ENCODE data around the gene IGF2R.

Gene IGF2R

DNA sequence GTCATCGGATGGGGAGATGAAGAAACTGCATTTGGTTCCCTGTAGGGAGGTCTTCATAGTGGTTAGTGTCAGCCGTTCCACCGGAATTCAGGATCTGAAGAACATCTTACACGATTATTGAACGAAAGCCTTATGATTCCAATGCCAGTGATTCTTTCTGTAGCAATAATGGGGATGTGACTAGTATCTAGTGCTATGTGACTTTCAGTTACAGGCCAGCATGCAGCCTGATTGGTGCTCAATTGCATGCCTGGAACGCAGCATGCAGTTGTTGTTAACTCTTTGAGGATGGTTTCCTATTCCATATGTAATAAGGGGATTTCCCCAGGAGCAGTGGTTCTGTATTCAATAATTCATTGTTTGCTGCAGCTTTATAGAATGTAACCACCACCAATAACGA lies 81.1 kb downstream of the IGF2R start:
- no peak for DNase-seq

DNA sequence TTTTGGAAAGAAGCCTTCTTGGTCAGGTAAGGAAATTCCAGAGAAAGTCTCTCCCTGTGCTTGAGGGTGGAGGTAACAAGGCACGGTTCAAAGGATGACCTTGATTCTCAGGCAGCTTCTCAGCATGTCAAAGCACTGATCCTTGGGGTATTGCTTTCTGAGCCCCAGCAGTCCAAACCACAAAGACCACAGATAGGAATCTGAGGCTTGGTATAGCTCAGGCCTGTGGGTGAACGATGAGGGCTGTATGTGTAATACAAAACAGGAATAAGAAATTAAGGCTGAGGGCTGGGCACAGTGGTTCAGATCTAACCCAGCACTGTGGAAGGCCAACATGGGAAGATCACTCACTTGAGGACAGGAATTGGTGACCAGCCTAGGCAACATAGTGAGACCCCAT lies 82.5 kb downstream of the IGF2R start:
- DNase-seq: no peak

DNA sequence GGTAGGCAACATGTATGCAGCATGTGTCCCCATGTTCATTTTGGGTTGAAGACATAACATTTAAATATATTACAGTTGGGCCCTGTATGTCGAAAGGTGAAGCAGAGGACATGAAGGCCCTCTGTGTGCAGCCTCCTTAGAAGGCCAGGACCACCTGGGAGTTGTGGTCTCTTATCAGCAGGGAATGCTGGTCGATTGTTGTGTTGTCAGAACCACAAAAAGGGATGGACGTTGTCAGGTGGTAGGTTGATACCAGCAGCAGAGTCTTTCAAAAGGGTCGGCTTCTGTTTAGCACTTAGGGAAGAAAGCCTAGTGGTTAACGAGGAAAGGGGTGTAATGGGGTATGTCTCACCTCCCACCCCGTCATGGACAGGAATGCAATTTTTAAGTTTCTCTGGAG lies 85.4 kb downstream of the IGF2R start:
- DNase-seq: no peak

DNA sequence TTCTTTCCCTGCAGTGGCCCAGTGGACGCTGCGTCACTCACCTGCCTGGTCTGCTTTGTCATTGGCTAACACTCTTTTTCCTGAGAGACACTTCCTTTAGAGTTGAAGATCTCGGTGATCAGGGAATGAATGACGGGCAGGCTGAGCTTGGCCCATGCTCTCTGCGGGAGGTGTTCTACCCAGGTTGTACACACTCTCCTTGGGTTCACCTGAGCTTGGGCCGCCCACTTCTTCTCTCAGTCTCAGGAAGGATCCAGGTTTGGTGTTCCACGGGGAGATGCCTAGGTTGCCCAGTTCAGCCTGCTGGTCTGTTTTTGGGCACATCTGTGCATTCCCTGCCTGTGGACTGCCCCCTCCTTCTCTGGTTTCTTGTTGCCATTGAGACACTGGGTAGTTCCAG lies 86.0 kb downstream of the IGF2R start:
- DNase-seq: no peak

DNA sequence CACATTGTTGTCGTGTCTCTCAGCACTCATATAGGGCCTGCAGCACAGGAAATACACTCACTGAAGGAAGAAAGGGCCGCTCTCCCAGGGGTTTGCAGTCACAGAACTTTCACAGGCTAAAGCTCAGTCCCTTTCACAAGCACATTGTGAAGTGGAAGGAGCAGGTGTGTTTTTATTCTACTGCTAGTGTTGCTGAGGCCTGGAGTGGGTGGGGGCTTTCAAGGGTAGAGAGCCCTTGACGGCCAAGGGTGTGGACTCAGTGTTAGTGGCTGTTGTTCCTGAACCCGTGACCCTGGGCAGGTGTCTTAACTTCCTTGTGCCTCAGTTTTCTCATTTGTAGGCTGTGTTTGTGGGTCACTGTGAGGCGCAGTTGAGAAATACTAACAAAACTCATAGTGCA lies 86.5 kb downstream of the IGF2R start:
- DNase-seq: no peak

DNA sequence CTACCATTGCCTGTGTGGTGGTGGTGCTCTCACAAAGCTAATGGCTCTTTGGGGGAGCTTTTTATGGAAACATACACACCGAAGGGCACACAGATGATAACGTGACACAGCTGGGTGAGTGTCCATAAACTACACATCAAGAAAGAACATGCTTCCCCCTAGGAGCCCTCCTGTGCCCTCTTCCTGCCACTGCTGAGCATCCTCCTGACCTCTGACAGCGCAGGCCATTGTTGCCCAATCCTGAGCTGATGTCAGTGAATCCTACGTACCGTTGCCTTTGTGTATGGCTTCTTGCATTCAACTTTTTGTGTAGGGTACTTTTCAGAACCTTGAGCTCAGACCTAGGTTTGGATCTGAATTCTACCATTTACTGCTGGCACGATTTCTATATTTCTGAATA lies 86.9 kb downstream of the IGF2R start:
- no peak for DNase-seq

DNA sequence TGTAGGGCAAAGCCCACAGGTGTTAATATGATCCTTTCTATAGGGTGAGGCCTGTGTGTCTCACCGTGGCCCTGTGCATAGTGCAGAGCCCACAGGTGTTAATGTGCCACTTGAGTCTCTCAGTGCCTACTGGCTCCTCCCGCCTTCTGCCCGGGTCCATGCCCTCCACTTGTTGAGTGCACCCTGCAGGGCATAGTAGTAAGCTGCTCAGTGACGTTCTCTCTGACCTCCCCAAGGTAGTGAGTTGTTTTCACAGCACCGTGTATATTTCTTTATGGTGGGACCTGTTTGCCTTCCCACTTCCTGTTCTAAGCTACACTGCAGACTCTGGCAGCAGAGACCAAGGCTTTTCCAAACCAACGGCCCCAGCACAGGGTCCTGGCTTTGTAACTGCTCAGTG lies 88.2 kb downstream of the IGF2R start:
- no peak for DNase-seq

DNA sequence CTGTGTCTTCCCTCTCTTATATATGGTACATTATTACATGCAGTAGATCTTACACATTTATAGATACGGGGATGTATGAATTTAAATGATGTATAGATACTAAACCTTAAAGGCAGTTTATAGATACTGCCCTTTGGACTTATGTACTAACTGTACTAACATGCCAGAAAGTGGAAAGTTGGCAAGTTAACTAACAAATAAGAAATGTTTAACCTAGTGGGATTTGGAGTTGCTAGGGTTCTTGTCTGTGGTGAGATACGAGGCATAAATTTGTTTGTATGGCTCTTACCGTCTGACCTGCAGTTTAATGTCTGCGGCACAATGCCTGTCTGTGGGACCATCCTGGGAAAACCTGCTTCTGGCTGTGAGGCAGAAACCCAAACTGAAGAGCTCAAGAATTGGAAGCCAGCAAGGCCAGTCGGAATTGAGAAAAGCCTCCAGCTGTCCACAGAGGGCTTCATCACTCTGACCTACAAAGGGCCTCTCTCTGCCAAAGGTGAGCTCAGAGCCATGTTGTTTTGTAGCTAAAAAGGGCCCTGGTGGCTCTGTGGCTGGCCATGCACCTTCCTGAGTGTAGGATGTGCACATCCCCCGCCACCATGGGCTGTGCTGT lies 89.8 kb downstream of the IGF2R start:
- DNase-seq: no peak

DNA sequence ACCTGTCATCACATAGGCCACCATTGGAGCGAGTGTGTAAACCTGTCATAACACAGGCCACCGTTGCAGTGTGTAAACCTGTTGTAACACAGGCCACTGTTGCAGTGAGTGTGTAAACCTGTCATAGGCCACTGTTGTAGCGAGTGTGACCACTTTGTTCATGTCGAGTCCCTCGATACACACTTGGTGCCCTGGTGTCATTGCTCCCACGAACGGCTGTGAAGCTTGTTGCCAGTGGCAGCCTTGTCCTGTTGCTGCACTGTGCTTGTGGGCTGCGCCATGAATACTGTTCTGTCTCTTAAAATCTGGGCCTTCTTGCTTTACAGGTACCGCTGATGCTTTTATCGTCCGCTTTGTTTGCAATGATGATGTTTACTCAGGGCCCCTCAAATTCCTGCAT lies 91.3 kb downstream of the IGF2R start:
- DNase-seq: no peak

DNA sequence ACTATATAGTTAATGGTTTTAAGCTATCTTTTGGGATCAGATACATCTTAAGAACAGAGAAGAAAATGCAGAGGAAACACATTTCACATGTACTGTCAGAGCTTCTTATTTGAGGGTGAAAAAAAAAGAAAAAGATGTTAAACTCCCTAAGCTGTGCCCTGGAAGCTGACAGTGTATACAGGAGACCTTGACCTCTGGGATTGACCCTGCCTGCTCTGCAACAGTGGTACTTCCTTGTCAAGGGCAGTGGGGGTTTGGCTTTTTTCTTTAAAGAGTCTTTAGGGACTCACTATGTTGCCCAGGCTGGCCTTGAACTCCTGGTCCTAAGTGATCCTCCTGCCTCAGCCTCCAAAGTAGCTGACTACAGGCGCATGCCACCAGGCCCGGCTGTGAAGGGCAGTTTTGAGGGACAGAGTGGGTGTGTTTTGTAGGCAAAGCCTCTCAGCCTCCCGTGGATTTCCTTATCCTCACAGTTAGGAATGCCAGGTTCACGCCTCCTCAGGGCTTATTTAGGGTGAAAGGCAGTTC lies 92.1 kb downstream of the IGF2R start:
- DNase-seq: no peak

DNA sequence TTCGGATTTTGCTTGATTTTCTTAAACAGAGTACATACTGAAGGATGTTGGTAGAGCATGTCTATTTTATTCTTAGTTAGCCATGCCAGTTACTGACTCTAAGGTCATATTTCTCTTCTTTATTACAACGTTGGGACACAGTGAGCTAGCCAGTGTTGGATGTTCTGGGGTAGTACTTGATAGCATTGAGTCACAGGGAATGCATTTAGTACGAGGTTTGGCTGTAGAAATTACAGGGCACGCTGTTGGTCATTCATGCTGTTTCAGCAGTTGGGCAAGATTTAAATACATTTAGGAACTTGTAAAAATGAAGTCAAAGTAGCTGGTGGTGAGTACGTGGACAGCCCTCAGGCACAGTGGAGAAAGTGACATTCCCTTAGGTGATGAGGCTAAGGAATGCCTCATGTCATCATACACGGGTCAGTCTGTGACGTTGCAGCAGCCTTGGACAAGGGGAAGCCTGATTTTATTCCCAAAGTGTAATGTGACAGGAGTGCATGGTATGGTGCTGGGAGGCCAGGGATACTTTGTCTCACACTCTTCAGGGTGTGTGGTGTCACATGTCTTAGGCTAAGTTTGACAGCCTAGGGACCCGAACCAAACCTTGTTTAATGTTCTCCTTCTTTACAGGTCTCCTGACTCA lies 95.0 kb downstream of the IGF2R start:
- no peak for DNase-seq

DNA sequence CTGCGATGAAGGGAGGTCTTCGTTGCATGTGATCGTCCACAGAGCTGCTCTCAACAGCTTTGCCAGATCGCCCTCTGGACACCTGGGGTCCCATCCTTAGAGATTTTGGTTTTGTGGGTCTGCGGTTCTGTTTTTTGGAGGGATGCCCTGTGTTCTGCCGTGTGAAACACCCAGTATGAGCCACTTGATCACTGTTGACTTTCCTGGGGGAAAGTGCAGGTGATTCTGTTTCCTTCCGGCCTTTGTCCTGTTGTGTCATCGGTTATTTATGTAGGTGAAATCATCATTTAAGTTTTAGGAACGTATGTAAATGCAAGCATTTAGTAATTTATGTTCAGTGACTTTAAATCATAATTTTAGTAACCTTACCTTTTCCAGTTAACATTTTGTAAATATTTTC lies 96.3 kb downstream of the IGF2R start:
- DNase-seq: no peak

DNA sequence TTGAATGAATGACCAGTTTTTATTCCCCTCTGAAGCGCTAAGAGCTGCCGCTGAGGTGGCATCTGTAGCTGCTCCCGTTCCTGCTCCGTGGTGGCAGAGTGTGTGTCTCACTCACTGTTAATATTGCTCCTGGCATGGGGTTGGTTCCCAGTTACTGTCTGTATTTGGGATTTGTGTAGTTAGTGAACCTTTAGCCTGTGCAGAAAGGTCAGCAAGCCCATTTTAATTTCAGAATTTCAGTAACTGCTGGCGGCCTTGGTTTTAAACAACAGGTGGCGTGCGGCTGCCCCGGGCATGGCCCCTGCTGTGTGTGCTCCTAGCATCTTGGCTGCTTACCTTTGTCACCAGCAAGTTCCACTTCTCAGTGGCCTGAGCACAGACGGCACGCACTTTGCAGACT lies 98.7 kb downstream of the IGF2R start:
- DNase-seq: no peak

DNA sequence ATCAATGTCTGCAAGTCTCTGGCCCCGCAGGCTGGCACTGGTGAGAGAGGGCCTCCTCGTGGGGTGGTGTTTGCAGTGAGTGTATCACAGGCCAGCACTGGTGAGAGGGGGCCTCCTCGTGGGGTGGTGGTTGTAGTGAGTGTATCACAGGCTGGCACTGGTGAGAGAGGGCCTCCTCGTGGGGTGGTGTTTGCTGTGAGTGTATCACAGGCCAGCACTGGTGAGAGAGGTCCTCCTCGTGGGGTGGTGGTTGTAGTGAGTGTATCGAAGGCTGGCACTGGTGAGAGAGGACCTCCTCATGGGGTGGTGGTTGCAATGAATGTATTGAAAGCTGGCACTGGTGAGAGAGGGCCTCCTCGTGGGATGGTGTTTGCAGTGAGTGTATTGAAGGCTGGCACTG lies 99.5 kb downstream of the IGF2R start:
- no peak for DNase-seq

DNA sequence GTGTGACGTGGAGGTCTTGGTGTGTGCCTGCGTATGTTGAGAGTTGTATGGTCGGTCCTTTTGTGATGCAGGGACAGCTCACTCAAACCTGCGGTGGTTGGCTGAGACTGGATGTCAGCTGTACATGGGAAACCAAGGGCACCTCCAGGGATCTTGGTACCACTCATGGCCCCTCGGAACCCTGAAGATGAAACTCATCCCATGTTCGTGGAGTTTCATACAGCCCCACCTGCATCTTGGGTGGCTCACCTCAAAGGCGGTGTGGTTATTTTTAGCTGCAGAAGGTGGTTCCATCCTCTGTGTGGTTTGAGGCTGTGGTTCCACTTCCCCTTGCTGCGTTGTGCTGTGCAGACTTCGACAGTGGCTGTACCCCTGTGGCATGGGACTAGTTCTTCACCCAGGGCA lies 100.2 kb downstream of the IGF2R start:
- DNase-seq: no peak

DNA sequence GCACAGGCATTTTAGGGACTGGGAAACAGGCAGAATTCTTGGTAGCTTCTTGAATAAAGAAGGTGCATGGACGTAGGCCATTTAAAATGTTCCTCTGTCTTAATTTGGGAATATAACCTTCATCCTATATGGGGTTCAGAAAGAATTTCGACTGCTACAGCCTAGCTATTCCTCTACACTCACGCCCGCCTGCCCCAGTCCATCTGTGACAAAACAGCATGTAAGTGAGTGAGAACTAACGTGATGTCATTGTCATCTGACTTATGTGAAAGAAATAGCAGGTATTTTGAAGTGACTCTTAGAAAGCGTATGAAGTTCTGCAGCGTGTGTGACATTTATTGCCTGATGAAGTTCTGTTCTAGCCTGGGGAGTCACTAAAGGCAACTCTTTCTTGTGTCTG lies 100.6 kb downstream of the IGF2R start:
- DNase-seq: no peak

DNA sequence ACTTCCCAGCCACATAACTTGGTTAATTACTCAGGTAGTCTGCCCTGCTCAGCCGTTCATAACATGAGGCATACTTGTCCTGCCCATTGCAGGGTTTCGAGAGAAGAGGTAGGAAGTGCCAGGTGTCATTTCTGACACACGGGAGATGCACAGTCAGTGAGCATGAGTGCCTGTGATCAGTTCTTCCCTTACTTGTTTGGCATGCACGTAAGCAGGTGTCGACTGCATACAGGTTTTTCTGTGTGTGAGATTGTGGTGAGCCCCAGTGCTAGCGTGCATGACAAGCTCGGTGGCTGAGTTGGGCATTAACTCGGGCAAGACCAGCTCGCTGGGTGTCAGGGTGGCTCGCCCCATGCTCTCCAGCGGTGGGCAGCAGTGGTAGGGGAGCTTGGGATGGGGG lies 101.5 kb downstream of the IGF2R start:
- DNase-seq: no peak

DNA sequence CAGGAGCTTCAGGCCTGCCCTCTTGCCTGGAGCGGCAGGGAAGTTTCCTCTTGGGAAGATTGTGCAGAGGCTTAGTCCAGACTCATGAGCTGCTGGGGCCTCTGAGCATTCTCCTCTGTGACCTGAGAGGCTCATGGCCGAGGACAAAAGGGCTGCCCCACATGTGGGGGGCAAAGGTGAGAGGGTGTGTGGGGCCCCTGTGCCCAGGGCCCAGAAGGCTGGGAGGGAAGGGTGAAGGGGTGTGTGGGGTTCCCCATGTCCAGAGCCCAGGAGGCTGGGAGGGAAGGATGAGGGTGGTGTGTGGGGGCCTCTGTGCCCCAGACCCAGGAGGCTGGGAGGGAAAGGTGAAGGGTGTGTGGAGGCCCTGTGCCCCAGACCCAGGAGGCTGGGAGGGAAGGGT lies 101.9 kb downstream of the IGF2R start:
- no peak for DNase-seq

DNA sequence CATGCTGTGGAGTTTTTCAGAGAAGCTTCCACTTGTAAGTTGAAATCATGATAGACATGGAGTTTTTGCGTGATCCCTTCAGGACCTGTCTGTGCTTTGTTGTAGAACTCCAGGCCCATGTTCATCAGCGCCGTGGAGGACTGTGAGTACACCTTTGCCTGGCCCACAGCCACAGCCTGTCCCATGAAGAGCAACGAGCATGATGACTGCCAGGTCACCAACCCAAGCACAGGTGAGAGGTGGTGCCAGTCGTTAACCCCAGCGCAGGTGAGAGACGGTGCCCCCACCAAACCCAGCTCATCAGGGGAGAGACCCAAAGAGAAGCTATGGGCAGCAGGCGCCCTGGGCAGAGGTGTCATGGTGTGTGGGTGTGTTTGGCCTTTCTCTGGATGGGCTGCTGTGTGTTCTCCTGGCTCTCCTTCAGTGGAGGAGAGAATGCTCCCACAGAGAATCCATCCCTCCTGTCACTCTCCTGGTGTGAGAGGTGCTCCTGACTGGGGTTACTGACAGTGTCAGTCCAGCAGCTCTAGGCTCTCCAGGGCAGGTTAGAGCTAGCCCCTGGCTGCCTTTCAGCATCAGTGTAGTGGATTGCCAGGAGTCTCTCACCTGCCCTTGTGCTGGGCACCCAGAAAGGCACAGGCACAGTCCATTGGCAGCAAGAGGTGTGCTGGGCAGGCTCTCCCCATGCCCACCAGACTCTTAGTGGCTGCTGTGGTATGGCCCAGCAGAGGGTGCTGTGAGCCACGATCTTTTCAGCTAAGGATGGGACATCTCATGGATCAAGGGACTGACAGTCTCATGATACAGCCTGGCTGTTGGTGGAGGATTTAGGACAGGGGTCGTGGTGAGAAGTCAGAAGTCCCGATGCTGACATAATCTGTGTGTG lies 103.2 kb downstream of the IGF2R start:
- peak; percentile 3 for DNase-seq

DNA sequence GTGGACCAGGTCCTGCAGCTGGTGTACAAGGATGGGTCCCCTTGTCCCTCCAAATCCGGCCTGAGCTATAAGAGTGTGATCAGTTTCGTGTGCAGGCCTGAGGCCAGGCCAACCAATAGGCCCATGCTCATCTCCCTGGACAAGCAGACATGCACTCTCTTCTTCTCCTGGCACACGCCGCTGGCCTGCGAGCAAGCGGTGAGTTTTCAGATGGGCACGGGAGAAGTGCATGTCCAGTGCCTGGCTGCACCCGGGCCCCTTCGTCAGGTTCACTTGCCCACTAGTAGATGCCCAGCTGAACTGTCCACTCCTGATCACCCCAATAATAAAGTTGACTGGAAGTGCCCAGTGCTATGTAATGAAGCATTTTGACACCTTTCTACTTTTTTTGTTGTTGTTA lies 104.4 kb downstream of the IGF2R start:
- DNase-seq: no peak

DNA sequence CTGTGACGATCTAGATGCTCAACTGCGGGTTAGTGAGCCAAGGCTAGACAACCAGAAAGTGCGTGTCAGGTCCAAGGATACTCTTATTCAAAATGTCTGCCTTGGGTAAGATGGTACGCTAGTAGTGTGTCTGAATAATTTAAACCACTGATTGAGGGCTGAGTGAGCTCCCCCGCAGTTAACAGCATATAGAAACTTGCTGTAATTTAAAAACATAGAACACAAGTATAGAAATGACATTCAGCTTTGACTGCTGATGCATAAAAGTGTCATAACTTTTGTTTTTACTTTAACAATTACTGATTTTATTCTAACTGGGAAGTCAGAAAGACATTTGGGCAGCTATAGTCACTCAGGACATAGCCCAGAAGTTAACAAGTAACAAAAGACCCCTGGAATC lies 107.1 kb downstream of the IGF2R start:
- no peak for DNase-seq

DNA sequence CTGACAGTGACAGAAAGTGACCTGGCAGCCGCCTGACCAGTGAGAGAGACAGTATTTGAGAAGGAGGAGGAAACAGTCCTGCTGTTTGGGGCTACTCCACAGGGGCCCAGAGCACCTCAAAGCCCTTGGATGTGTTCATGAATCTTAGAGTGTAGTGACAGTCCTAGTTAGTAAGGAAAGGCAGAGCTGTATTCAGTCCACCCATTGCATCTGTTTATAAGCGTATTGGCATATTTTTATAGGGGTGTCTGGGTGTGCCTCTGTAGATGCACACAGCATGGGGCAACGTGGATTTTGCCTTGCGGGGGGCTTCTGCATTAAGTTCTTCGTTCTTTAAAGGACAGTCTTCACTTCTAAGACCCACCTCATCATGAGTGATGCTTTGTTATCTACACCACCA lies 108.1 kb downstream of the IGF2R start:
- no peak for DNase-seq

DNA sequence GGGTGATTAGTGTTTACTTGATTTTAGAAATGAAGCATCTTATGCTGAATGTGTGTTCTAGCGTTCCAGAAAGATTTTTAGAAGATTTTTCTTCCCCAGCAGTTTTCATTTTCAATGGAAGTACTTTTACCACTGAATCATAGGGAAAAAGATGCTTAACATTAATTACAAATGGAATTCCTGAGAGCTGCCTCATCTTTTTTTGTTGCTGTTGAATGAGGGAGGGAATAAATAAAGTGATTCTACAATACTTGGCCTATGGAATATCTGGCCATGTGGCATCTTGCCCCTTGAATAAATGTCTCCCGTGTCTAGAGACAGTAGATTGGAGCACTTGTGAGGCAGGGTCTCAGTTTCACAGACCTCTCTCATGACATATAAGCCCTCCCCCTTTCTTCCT lies 108.6 kb downstream of the IGF2R start:
- peak; percentile 33 for DNase-seq
